ENCODE data around the gene PATJ. TPM values are rescaled to one million over a fixed set of nuclear protein-coding genes. Genes with fewer than 3 reads are reported as not detected.

The PATJ gene
- total and polyA plus RNA-seq, 5 experiments from 2014 or later = 13.4 to 33.8 (median 17.5) TPM

GRCh38 chr1:62221171-62221570, 478.9 kb downstream of the PATJ start:
- DNase-seq (no peak), ATAC-seq (no peak)
- Mint-ChIP-seq H3K4me3 (no peak overlapping the region), H3K36me3 (no peaks in the 10 kb centered on the region), H3K27ac (no peak overlapping the region), H3K9me3 (peaks cover 0 to 3% (median 0%) of the 10 kb centered on the region in 9 donors), H3K27me3 (no peaks in the 10 kb centered on the region), H3K4me1 (no peaks in the 10 kb centered on the region)
- POLR2A ChIA-PET = interaction anchor here (0.6 kb wide), 1 partner anchor 13 kb away, joined by 3 read pairs; no protein-coding TSS in a partner anchor

GRCh38 chr1:62222321-62222720, 480.0 kb downstream of the PATJ start:
- H3K4me3 Mint-ChIP-seq = no peak overlapping the region
- ATAC-seq (no peak), DNase-seq (no peak)
- H3K9me3 Mint-ChIP-seq = peaks cover 0 to 3% (median 0%) of the 10 kb centered on the region in 9 donors
- H3K4me1 Mint-ChIP-seq = no peaks in the 10 kb centered on the region
- H3K27ac Mint-ChIP-seq = no peak overlapping the region
- H3K36me3 Mint-ChIP-seq = no peaks in the 10 kb centered on the region
- H3K27me3 Mint-ChIP-seq = no peaks in the 10 kb centered on the region
- POLR2A ChIA-PET = interaction anchor here (0.9 kb wide), 1 partner anchor 30 kb away, joined by 5 read pairs; no protein-coding TSS in a partner anchor

DNA sequence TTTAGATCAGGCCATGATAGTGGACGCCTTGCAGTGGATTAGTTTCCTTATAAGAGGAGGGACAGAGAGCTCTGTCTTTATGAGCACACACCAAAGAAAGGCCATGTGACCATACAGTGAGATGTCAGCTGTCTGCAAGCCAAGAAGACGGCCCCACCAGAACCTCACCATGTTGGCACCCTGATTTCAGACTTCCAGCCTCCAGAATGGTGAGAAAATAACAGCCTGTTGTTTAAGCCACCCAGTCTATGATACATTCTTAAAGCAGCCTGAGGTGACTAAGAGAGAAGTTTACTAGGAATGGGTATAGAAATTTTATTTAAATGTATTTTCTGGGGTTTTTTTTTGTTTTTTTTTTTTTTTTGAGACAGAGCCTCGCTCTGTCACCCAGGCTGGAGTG, 481.9 kb downstream of the PATJ start:
- Mint-ChIP-seq H3K4me1 (peaks cover 0 to 2% (median 0%) of the 10 kb centered on the region in 4 donors), H3K4me3 (no peak overlapping the region), H3K27me3 (peaks cover 0 to 4% (median 0%) of the 10 kb centered on the region in 5 donors), H3K9me3 (no peaks in the 10 kb centered on the region), H3K36me3 (no peaks in the 10 kb centered on the region), H3K27ac (no peak overlapping the region)
- DNase-seq (no peak), ATAC-seq (no peak)
- POLR2A ChIA-PET = no interaction called here

GRCh38 chr1:62227496-62227895, 485.2 kb downstream of the PATJ start:
- no peaks in the 10 kb centered on the region for H3K9me3 Mint-ChIP-seq
- no peaks in the 10 kb centered on the region for H3K36me3 Mint-ChIP-seq
- POLR2A ChIA-PET = no interaction called here
- peaks cover 0 to 9% (median 2%) of the 10 kb centered on the region in 5 donors for H3K27me3 Mint-ChIP-seq
- no peak overlapping the region for H3K27ac Mint-ChIP-seq
- DNase-seq (no peak), ATAC-seq (no peak)
- H3K4me1 Mint-ChIP-seq = peaks cover 0 to 2% (median 0%) of the 10 kb centered on the region in 4 donors
- H3K4me3 Mint-ChIP-seq = no peak overlapping the region

Small RNA genes within 50 kb of the gene (microRNA-seq; reads per million reads assigned to microRNA genes)
- gene MIR3116-1 (ENCODE audit: borderline microRNAs expressed) = not detected
- not detected for gene MIR3116-2 (ENCODE audit: borderline microRNAs expressed)

Other genes with a start within 250 kb of the PATJ start
- 10 to 100 TPM; 46.9 to 47.3 TPM for gene TM2D1, start 17.3 kb upstream of the PATJ start, total RNA-seq
- gene TM2D1, start 17.3 kb upstream of the PATJ start, polyA plus RNA-seq = 10 to 100 TPM; 27.7 to 37.9 (median 32.1) TPM